ENCODE results near the gene TRMO.
A peak's percentile ranks its signal among the peaks of the same experiment; 100 is the strongest.

The TRMO gene

DNA sequence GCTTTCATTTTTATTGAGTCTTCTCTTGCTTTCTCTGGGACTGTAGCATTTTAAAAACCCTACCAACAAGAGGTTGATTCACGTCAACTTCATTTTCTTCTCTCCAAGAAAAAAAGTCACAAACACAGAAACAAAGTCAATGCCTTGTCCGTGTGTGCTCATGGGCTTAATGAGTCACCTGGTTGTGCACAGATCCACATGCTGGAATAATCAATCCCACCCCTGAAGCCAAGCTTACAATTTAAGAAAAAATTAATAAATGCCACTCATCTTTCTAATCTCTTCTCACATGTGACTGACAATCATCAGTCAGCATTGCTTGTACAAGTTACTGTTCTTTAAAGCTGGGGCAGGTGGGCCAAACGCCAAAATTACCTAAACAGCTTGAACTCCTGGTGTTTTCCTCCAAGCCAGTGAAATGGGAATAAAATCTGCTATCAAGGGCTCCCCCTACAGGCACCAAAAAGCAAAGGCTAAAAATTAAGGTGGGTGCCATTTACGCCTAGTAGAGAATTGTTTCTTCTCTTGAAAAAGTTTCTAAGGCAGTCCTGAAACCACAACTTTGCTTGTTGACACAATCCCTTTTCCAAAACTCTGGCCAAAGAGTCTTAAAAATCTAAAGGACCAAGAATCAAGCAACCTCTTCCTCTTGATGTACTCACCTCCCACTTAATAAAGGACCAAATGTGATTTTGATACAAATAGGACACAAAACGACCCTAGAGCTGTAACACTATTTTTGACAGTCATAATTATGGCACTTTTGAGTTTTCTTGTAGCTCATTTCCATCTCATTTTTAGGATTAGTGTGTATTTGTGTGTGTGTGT, 21.3 kb downstream of the TRMO start:
- peak; percentile 72 for DNase-seq

DNA sequence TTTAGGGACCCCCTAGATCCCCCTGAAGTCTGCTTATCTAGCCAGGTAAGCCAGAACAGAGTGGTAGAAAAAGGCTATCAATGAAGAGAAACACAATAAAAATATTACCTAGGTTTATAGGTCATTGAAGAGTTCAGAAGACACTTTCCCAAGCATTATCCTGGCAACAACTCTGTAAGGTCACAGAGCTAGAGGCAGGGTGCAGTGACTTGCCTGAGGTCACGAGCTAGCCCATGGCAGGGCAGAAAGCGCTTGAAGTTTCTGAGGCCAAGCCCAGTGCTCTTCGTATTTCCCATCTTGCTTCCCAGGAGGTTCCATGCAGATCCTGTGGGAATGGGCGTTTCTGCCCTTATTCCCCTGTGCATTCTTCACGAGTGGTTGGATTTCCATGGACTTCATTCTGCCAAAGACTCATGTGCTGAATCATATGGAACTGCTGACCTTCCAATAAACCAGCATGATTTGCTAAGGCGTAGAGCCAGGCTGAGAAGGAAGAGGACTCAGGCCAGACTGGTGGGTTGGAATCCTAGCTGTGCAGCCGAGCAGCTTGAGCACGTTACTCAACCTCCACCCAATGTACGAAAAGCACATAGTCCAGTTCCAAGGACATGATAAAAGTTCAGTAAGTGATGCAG, 22.1 kb downstream of the TRMO start:
- DNase-seq, result no peak

DNA sequence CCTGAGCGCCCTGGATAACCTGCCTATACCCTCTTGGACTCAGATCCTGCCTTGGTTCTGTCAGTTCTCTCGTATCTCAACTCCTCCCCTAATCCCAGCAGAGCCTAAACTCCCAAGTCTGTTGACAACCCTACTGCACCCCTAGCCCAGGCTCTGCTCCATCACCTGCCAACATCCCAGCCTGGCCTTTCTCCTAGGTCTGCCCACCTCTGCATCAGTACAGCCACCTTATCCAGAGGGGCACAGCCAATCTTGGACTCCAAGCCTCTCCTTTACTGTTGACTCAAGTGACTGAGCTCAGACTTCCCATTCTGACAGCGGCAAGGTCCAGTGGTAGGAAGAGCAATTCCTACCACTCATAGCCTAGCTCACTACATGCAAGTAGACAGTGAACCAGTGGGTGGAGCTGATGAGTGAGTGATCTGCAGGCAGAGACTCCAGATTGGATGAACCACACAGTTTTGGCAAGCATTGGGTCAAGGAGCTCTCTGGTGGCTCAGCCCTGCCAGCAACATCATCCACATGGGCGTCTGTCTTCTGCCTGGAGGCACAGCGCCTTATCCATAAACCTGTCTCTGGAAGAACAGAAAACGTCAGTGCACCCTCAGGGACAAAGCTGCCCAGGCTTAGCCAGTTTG, 26.5 kb downstream of the TRMO start:
- DNase-seq, result no peak

DNA sequence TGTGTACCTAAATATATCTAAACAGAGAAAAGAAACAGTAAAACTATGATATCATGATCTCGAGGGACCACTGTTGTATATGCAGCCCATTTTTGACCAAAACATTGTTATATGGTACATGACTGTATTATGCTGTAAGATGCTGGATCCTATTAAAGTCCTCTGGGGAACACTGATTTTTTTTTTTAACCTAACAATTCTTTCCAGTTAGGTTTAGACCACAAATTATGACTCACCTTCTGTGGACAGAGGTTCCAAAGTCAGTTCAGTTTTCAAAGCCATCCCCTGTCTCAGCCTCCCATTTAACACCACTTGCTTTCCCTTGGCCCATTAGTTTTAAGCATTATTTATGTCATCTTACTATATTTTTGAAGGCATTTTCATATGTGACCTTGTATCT, 27.1 kb downstream of the TRMO start:
- no peak for DNase-seq

DNA sequence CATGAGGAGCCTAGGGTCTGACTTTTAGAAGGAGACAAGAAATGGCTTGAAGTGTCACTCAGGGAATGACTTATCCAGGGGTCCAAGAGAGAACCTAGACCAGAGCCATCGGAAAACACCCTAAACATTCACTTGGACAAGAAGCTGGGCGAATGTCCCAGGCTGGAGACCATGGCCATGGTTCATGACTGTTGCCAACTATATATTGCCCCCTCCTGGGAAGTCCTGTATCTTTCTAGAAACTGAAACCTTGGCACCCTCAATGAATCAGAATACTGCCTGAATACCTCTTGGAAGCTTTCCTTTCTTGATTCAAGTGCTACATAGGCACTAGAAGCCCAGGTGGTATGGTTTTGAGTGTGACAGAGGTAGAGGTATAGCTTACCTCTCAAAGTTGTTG, 29.9 kb downstream of the TRMO start:
- DNase-seq, result no peak

DNA sequence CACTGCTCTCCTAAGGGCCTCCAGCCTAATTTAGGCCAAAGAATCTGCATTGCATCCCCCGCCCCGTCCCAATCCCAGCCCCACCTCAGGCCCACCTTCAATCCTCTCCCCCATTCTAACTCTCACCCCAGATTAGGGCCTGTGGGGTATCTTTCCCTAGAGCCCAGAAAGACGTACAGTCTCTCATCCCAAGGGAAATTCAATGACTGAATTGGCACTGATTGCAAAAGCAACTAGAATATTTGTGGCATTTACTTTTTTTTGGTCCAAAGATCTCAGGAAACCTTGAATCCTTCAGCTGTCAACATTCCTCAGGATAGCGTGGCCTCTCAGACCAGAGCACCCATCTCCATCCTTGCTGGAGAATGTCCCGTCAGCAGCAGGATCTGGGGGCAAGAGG, 30.6 kb downstream of the TRMO start:
- DNase-seq, result no peak

DNA sequence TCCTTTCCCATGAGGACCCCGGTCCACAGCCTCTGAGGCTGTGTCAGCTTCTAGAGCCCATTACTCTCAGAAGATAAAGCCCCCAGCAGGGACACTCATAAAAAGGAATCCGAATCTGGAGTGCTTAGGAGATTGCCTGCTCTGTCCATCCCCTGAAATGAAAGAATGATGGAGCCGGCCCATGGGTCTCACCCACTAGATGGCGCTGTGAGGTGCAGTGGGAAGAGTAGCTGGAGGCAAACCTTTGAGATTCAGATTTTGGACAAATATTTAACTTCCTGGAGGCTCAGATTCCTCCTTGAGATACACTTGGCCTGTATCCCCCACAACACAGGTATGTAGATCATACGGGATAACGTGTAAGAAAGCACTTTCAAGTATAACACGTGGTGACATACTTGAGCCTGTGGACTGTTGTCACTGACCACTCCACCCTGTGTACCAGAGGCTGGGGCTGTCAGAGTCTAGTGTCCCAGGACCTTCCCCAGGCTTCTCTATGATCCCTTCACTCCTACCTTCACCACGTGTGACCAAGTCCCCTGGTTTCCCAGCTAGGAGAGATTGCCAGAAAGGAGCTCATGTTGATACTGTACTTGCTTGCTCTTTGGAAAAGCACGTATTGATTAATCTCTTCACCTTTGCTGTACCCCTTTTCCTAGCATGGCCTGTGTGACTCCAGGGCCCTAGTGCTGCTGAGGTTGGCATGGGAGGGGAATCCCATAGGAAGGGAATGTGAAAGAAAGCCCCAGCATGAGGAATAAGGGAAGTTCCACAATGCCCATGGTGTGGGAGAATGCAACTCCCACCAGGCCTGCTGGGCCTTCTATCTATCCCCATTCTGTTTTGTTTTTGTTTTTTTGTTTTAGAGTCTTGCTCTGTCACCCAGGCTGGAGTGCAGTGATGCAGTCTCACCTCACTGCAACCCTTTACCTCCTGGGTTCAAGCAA, 32.1 kb downstream of the TRMO start:
- DNase-seq, result no peak

DNA sequence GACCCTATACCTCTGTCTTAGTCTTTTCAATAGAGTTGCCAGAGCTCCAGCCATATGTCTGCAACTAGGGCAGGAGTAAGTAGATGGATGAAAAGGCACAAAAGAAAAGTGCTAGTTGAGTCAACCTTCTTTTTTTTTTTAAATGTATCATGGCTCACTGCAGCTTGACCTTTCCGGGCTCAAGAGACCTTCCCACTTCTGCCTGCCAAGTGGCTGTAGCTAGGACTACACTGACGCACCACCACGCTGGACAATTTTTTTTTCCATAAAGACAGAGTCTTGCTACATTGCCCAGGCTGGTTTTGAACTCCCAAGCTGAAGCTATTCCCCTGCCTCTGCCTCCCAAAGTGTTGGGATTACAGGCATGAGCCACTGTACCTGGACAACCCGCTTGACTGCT, 42.0 kb downstream of the TRMO start:
- no peak for DNase-seq

DNA sequence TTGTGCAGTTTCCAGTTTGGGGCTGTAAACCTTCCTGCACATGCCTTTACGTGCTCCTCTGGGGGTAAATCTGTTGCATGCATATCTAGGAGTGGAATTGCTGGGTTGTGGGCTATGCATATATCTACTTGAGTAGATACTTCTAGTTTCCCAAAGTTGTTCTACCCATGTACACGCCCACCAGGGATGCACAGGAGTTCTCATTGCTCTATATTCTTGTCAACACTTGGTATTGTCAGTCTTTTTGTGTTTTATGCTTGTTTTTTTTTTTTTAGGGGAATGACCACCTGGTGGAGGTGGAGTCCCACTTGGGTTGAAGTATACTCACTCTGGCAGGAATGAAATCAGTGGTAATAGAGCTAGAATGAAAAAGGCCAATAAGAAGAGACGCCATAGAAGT, 46.2 kb downstream of the TRMO start:
- DNase-seq, result no peak

DNA sequence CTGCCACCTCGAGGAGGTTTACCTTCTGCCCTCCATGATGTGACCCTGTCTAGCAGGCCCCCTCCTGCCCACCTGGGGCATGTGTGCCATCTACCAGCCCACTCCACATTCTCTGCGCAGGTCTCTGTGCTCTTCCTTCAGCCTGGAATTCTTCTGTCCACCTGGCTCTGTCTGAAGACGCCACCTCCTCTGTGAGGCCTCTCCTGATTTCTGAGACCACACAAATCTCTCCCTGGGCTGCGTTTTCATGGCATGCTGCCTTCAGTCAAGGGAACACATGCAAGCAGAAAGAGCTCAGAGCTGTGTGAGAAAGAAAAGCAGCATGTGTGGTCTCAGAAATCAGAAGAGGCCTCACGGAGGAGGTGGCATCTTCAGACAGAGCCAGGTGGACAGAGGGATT, 47.2 kb downstream of the TRMO start:
- no peak for DNase-seq

DNA sequence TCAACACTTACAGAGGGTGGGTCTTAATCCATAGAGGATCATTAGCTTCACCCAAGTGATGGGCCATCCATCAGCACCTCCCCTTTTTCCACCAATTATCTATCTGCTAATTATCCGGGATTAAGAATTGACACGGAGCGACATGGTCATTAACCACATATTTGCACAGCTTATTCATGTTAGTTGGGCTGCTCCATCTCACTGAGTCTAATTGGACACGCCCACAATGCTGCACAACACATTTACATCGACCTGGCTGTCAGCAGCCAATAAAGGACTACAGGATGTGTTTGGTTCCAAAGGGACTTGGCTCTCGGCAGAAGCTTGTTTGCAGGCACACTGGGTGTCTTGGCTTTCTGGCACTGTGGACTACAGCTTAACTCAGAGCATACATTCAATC, 47.7 kb downstream of the TRMO start:
- DNase-seq, result peak; percentile 88

DNA sequence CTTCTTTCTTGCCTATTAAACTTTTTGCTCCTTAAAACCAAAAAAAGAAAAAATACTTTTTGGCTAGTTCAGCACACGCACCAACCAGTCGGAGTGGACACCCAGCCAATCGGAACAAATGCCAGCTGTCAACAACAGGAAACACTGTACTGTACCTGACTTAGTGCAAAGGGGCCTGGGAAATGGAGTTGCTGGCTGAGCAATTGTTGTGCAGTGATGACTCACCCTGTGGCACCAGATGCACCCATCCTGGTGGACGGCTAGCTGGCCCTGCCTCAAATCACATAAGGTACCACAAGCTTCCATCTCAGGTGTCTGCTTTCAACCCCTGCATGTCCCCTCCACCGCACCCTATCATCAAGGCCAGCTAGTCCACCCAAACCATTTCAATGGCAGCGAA, 48.4 kb downstream of the TRMO start:
- no peak for DNase-seq

DNA sequence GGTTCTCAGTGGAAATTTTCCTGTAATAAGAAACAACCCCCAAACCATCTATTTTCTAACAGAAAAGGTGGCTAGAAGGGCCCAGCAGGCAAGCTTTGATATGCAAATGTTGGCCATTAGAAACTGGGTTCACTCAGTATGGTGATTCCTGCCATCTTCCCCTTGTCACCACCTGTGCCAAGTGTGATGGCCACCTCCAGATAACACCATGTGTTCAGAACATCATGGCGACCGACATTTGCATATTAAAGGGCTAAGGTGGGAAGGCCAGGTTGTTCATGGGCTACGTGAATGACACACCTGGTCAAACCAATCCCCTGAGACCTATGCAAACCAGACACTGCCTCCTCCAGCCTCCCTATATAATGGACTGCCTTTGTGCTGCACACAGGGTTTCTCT, 48.9 kb downstream of the TRMO start:
- DNase-seq, result no peak

DNA sequence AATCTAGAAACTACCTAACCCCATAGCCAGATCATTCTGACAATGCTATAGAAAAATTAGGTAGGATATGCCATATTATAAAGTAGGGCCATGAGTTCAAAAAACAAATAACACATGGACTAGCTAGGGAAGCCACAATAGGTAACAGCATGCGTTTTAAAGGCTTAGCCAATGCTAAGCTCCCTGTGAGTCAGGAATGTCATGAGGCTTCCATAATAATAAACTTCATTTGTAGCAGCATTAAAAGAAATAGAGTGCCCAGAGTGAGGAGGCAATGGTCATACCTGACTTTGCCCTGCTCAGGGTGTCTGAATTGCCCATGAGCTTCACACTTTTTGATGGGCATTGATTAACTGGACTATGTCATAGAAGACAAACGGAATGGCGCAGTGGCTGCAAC, 53.4 kb downstream of the TRMO start:
- DNase-seq, result no peak

DNA sequence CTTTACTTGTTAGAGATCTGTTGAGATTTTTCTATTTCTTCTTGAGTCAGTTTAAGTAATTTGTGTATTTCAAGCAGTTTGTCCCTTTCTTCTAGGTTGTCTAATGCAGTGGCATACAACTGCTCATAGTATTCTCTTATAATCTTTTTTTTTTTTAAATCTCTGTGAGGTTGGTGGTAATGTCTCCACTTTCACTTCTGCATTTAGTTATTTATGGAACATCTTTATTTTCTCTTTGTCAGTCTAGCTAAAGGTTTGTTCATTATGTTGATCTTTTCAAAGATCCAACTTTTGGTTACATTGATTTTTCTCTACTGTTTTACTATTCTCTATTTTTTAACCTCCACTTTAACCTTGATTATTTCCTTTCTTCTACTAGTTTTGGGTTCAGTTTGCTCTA, 55.5 kb downstream of the TRMO start:
- DNase-seq, result no peak

DNA sequence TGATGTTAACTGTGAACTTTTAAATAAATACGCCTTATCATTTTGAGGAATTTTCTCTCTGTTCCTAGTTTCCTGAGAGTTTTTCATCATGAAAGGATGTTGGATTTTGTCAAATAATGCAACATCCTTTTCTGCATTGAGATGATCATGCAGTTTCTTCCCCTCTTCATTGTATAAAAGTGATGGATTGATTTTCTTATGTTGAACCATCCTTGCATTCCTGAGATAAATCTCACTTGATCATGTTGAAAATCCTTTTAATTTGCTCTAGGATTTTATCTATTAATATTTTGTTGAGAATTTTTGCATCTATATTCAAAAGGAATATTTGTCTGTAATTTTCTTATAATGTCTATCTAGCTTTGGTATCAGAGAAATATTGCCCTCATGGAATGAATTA, 56.0 kb downstream of the TRMO start:
- no peak for DNase-seq

DNA sequence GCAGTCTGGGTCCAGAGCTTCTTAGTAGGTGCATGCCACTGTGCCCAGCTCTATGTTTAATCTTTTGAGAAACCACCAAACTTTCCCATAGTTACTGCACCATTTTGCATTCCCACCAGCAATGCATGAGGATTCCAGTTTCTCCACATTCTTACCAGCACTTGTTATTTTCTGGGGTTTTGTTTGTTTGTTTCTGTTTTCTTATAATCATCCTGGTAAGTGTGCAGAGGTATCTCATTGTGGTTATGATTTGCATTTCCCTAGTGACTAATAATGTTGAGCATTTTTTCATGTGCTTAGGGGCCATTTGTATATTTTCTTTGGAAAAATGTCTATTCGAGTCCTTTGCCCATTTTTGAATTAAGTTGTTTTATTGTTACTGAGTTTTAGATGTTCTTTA, 57.9 kb downstream of the TRMO start:
- no peak for DNase-seq

DNA sequence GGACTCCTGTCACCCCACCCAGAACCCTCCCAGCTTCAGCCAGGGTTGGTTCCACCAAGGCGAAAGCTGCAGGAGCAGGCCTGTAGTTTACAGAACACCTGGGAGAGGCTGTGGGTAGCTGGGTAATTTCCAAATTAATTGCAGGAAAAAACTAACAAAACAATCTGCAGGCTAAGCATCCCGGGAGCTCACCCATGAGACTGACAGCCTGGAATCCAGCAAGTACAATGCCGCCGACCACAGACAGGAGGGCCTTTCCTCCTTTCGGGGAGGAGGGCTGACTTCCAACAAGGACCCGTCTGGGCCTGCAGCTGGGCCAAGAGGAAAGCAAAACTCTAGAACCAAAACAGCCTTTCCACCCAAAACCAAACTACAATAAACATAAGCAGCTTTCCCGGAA, 59.0 kb downstream of the TRMO start:
- DNase-seq, result no peak

DNA sequence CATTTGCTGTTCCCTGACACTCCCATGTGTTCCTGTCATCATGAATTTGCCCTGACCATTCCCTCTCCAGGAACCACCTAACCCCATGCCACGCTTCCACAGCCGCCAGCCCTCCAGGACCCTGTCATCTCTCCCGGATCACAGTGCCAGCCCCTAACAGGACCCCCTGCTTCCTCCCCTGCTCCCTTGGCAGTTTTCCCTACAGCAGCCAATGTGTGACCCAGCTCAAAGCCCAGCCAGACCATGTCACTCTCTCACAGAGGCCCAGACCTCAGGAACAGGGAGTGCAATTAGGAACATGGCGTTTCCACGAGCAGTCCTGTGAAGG, 61.2 kb downstream of the TRMO start:
- DNase-seq, result no peak

DNA sequence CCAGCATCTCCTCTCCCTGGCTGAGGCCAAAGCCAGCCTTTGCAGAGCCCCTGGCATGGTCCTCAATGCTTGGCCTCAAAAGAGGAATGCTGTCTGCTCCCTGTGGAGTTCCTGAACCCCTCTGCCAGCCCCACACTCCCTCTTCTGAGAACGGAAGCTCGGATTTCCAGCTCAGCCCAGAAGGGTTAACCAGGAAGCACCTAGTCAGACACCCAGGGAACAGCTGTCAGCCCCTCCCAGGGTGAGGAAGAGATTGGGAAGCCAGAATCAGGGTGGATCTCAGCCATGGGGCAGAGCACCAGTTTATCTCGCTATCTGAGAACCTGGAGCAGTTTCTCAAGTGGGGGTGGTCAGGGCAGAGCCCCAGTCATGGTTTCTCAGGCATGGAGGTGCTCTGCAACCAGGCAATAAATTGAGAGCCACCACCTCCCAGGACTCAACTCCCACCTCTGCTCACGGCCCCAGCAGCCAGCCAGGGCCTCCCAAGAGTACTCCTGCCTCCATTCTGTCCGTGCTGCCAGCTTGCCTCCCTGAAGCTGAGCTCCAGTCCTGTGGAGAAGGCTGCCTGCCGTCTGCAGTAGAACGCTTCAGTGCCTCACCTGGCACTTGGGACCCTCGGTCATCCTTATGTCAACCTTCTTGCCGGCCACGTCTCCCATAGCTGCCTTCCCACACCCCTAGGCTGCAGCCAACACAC, 61.7 kb downstream of the TRMO start:
- no peak for DNase-seq

DNA sequence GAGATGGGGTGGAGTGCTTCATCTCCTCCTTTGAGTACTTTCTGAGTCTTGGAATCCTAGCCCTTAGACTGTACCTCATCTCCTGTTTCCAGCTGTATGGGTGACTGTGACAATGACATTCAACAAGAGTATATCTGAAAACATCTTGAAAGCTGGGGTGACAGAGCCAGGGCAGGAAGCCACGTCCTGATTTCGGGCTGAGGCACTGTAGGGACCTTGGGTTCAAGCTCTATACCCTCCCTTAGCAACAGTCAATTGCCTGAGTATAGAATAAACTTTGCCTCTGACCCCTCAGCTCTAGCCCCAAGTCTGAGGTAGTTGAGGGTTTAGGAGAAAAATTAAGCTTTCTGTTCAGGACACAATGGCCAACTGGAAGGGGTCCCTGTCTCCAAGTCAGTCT, 63.0 kb downstream of the TRMO start:
- no peak for DNase-seq

DNA sequence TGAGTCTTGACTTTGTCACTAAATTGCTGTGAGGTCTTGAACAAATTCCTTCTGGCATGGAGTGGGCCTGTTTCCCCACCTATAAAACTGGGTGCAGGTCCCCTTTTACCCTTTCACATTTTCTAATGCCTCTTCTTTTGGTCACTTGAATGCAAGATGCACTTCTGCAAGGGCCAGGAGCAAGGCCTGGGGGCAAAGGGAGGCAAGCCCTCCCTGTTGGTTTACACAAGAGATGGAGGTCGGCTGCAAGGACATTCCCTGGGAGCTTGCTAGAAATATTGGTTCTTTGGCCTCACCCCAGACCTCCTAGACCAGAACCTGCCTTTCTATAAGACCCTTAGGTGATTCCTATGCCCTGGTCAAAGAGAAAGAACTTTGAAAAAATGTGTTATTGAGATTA, 63.5 kb downstream of the TRMO start:
- DNase-seq, result no peak

DNA sequence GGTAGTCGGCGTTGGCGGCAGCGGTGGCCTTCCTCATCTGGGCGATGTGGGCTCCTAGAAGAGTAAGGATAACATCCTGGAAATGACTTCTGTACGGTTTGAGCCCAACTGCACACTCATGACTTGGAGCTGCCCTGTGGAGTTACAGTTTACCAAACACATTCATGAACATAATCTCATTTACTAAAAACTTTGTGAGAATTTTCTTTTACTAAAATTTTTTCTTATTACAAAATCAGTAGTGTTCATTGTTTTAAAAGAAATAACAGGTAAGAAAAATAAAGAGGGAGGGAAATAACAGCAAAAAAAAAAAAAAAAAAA, 63.9 kb downstream of the TRMO start:
- no peak for DNase-seq

Measured in COR-L47 (cell line).